HCT116 (cell line): ENCODE measurements around the gene MYL6B. TPM values are rescaled to one million over a fixed set of nuclear protein-coding genes. Genes with fewer than 3 reads are reported as not detected.

Source experiments
- ATAC-seq: fragments of 200-7000 bp; cut with Tn5 transposase; 2 replicates; pipeline ENCODE4 v1.9.1; 2020; ENCODE audit warnings: mild to moderate bottlenecking, moderate library complexity
- BruUV-seq: library from RNA; stranded (reverse); fragments of 400-500 nt; replicated peaks from 2 replicates; lab custom pipeline; 2021; lab: Mats Ljungman, UMichigan
- CTCF ChIA-PET: fragments of 300-600 bp; sonication (Branson Sonifier 250); formaldehyde crosslinking; loops from one replicate; lab custom pipeline; 2021; ENCODE audit warnings: antibody characterized with exemption; lab: Charles Lee
- POLR2A ChIA-PET: fragments of 300-600, 350-600 bp; sonication (Branson Sonifier 250); formaldehyde crosslinking; loops from one replicate; lab custom pipeline; 2021; ENCODE audit warnings: antibody characterized with exemption; lab: Charles Lee
- RAD21 ChIA-PET, 2 experiments: fragments of 300-600 bp; sonication (Branson Sonifier 250); formaldehyde crosslinking; loops; one replicate each; lab custom pipeline; 2023; ENCODE audit warnings: low total read pairs in 2 of 2; ENCODE audit not compliant: uncharacterized antibody in 2 of 2, unreplicated experiment in 2 of 2, low non-redundant PET in 1 of 2; lab: Charles Lee
- DNase-seq: peaks from one replicate; pipeline ENCODE4 v3.0.0-alpha.2; 2010; ENCODE audit warnings: low read depth, low spot score
- H2AFZ ChIP-seq: fragments of 200-600 bp; shearing (Covaris generic), sonication (generic); 2 replicates; pipeline ENCODE4 v1.6.1; 2017; ENCODE audit warnings: low read depth, mixed run types, mixed read lengths, antibody characterized with exemption, low read length; ENCODE audit not compliant: poor library complexity, severe bottlenecking
- H3K27ac ChIP-seq: 2 replicates; pipeline ENCODE4 v1.5.1; 2012; ENCODE audit warnings: low read depth, low read length
- H3K27me3 ChIP-seq: fragments of 200-600 bp; sonication (generic); 2 replicates; pipeline ENCODE4 v1.6.1; 2016; ENCODE audit warnings: mixed run types, low read length, mixed read lengths; ENCODE audit not compliant: insufficient read depth
- H3K36me3 ChIP-seq, 2 experiments: fragments of 200-500 bp in 1 of 2; fragments of 200-600 bp in 1 of 2; sonication (Bioruptor generic) in 1 of 2; sonication (generic) in 1 of 2; 2 replicates each; pipeline versions ENCODE4 v1.5.1 to v1.6.1; 2014 to 2016; ENCODE audit warnings: low read length in 2 of 2, inconsistent platforms in 1 of 2, mixed read lengths in 1 of 2, mixed run types in 1 of 2; ENCODE audit not compliant: insufficient read depth in 2 of 2, control insufficient read depth in 1 of 2
- H3K4me1 ChIP-seq, 2 experiments: fragments of 200-600 bp in 1 of 2; sonication (generic) in 1 of 2; 2 replicates each; pipeline versions ENCODE4 v1.5.1 to v1.6.1; 2012 to 2017; ENCODE audit warnings: low read length in 2 of 2, inconsistent platforms in 1 of 2, mild to moderate bottlenecking in 1 of 2, mixed read lengths in 1 of 2, mixed run types in 1 of 2, moderate library complexity in 1 of 2; ENCODE audit not compliant: insufficient read depth in 2 of 2, control insufficient read depth in 1 of 2
- H3K4me2 ChIP-seq: fragments of 200-600 bp; sonication (generic); 2 replicates; pipeline ENCODE4 v1.6.1; 2017; ENCODE audit warnings: mixed run types, low read length, mixed read lengths
- H3K4me3 ChIP-seq, 2 experiments: fragments of 200-600 bp in 1 of 2; sonication (generic) in 1 of 2; replicated peaks in 1 of 2; 2 replicates each; pipeline ENCODE4 v1.5.1; 2011 to 2016; ENCODE audit warnings: low read length in 2 of 2, control low read depth in 1 of 2, low read depth in 1 of 2, mild to moderate bottlenecking in 1 of 2, mixed read lengths in 1 of 2, mixed run types in 1 of 2
- H3K79me2 ChIP-seq: fragments of 200-600 bp; sonication (generic); 2 replicates; pipeline ENCODE4 v1.6.1; 2017; ENCODE audit warnings: mild to moderate bottlenecking, mixed run types, low read length, moderate library complexity, mixed read lengths; ENCODE audit not compliant: insufficient read depth
- H3K9ac ChIP-seq: fragments of 200-600 bp; sonication (generic); 2 replicates; pipeline ENCODE4 v1.6.1; 2016; ENCODE audit warnings: low read length, mixed read lengths
- H3K9me2 ChIP-seq: fragments of 200-600 bp; sonication (generic), shearing (Covaris generic); 2 replicates; pipeline ENCODE4 v1.6.1; 2017; ENCODE audit warnings: mixed run types, mild to moderate bottlenecking, moderate library complexity; ENCODE audit not compliant: insufficient read depth
- H3K9me3 ChIP-seq, 2 experiments: fragments of 200-500 bp in 1 of 2; fragments of 200-600 bp in 1 of 2; sonication (Bioruptor generic) in 1 of 2; sonication (generic) in 1 of 2; 2 replicates each; pipeline ENCODE4 v1.6.1; 2014 to 2017; ENCODE audit warnings: low read length in 2 of 2, mixed read lengths in 2 of 2, inconsistent platforms in 1 of 2, low read depth in 1 of 2, mild to moderate bottlenecking in 1 of 2, mixed run types in 1 of 2, moderate library complexity in 1 of 2; ENCODE audit not compliant: control insufficient read depth in 1 of 2, insufficient read depth in 1 of 2
- H4K20me1 ChIP-seq: fragments of 200-600 bp; sonication (generic), shearing (Covaris generic); 2 replicates; pipeline ENCODE4 v1.6.1; 2017; ENCODE audit warnings: mixed run types, mild to moderate bottlenecking, moderate library complexity; ENCODE audit not compliant: insufficient read depth
- CEBPB ChIP-seq: IDR thresholded peaks from 2 replicates; pipeline ENCODE4 v1.6.1; 2012; ENCODE audit warnings: low read depth
- EGR1 ChIP-seq: IDR thresholded peaks from 2 replicates; pipeline ENCODE4 v1.6.1; 2012; ENCODE audit warnings: low read depth
- POLR2AphosphoS5 ChIP-seq: IDR thresholded peaks from 2 replicates; pipeline ENCODE4 v1.6.1; 2011; ENCODE audit warnings: mild to moderate bottlenecking, low read depth, low read length, moderate library complexity
- SIN3A ChIP-seq: IDR thresholded peaks from 2 replicates; pipeline ENCODE4 v1.6.1; 2012; ENCODE audit warnings: low read depth
- ZFX ChIP-seq: fragments of 450-650 bp; IDR thresholded peaks from 2 replicates; pipeline ENCODE4 v1.6.1; 2017
- ZNF274 ChIP-seq: fragments of 200-500 bp; sonication (Bioruptor generic); IDR thresholded peaks from 2 replicates; pipeline ENCODE4 v1.6.1; 2014; ENCODE audit warnings: mild to moderate bottlenecking, low read depth, low read length, inconsistent platforms
- intact Hi-C: fragments of 100-400 bp; cut with micrococcal nuclease; formaldehyde crosslinking; loops from 2 replicates; pipeline ENCODE4 v1.10.0; 2022
- total RNA-seq: library from RNA; stranded (reverse); gene quantifications from one replicate; pipeline ENCODE4 v1.2.1, GENCODE V29; 2021; ENCODE audit not compliant: unreplicated experiment

MYL6B gene
- total RNA-seq, 1 experiment from 2014 or later, result 94.3 TPM

GRCh38 chr12:56146492-56147460 lies 5.6 kb upstream of the MYL6B start:
- H3K36me3 ChIP-seq, result peaks cover 24 to 26% of the 10 kb centered on the region in 2 experiments
- DNase-seq (no peak), ATAC-seq (no peak; the same call in 1 of the 2 replicates)
- CTCF ChIA-PET, result no interaction called here
- RAD21 ChIA-PET, result no interaction called here
- TF ChIP-seq ZNF274, result no peak
- no peak for TF ChIP-seq CEBPB
- no peak for TF ChIP-seq EGR1
- TF ChIP-seq SIN3A, result no peak
- peak; percentile 45 for TF ChIP-seq POLR2AphosphoS5
- intact Hi-C loops, result no loop called here
- no peak overlapping the region for H3K4me2 ChIP-seq
- no peaks in the 10 kb centered on the region for H3K27me3 ChIP-seq
- no peaks in the 10 kb centered on the region for H3K79me2 ChIP-seq
- H3K9me2 ChIP-seq, result no peaks in the 10 kb centered on the region
- no peak overlapping the region for H2AFZ ChIP-seq
- H3K27ac ChIP-seq, result no peak overlapping the region
- H4K20me1 ChIP-seq, result no peaks in the 10 kb centered on the region
- H3K4me3 ChIP-seq, result no peak overlapping the region
- peaks cover 8 to 16% of the 10 kb centered on the region in 2 experiments for H3K4me1 ChIP-seq
- H3K9me3 ChIP-seq, result no peaks in the 10 kb centered on the region
- H3K9ac ChIP-seq, result no peak overlapping the region
- TSS peak; percentile 30 for BruUV-seq
- POLR2A ChIA-PET, result no interaction called here

GRCh38 chr12:56150563-56150962 lies 1.8 kb upstream of the MYL6B start:
- TF ChIP-seq ZFX, result no peak
- TF ChIP-seq POLR2AphosphoS5, result peak; percentile 34; the same call in 1 of the 2 replicates
- no TSS peak for BruUV-seq
- no peaks in the 10 kb centered on the region; the same call in 1 of the 2 replicates for H3K79me2 ChIP-seq
- H3K9ac ChIP-seq, result no peak overlapping the region
- H3K9me3 ChIP-seq, result no peaks in the 10 kb centered on the region
- H3K4me1 ChIP-seq, result peaks cover 11 to 25% of the 10 kb centered on the region in 2 experiments
- DNase-seq (no peak), ATAC-seq (no peak)
- peak overlapping the region; percentile 91; the same call in 1 of the 2 replicates for H3K27ac ChIP-seq
- H2AFZ ChIP-seq, result no peak overlapping the region
- no peaks in the 10 kb centered on the region for H3K9me2 ChIP-seq
- intact Hi-C loops, result no loop called here
- ChIA-PET CTCF (no interaction called here), POLR2A (interaction anchor here (1.9 kb wide), 1 partner anchor 23 kb away, joined by 18 read pairs; the partner anchor contains the start of gene ESYT1), RAD21 (no interaction called here)
- H3K27me3 ChIP-seq, result no peaks in the 10 kb centered on the region
- H3K4me2 ChIP-seq, result peak overlapping the region; percentile 81; the same call in 1 of the 2 replicates
- H4K20me1 ChIP-seq, result no peaks in the 10 kb centered on the region
- H3K4me3 ChIP-seq, result no peak overlapping the region
- no peaks in the 10 kb centered on the region; a peak in 1 of 4 replicates for H3K36me3 ChIP-seq
